A673 (cell line): ENCODE results near the gene CREB5. TPM values are rescaled to one million over a fixed set of nuclear protein-coding genes. Genes with fewer than 3 reads are reported as not detected.

Source experiments
- BruUV-seq: library from RNA; stranded (reverse); fragments of 400-500 nt; replicated peaks from 2 replicates; lab custom pipeline; 2021; lab: Mats Ljungman, UMichigan
- CTCF ChIA-PET: fragments of 300-600 bp; sonication (Branson Sonifier 250); formaldehyde crosslinking; loops from one replicate; lab custom pipeline; 2022; ENCODE audit warnings: antibody characterized with exemption; lab: Charles Lee
- POLR2A ChIA-PET: fragments of 300-600 bp; sonication (Branson Sonifier 250); formaldehyde crosslinking; loops from one replicate; lab custom pipeline; 2022; ENCODE audit warnings: antibody characterized with exemption; ENCODE audit not compliant: low non-redundant PET; lab: Charles Lee
- DNase-seq: peaks from one replicate; pipeline ENCODE4 v3.0.0-alpha.2; 2015; ENCODE audit warnings: low spot score
- H3K27ac ChIP-seq: fragments of 200-600 bp; sonication (generic); 2 replicates; pipeline ENCODE4 v1.5.1; 2016; ENCODE audit warnings: mixed run types, low read depth, mild to moderate bottlenecking, mixed read lengths, antibody characterized with exemption, low read length; ENCODE audit not compliant: poor library complexity, severe bottlenecking
- H3K27me3 ChIP-seq: fragments of 200-600 bp; sonication (generic); replicated peaks from 2 replicates; pipeline ENCODE4 v1.6.1; 2017; ENCODE audit warnings: mixed run types, low read depth, mild to moderate bottlenecking, mixed read lengths, antibody characterized with exemption, low read length; ENCODE audit not compliant: insufficient read depth, poor library complexity
- H3K36me3 ChIP-seq: fragments of 200-600 bp; sonication (generic); 2 replicates; pipeline ENCODE4 v1.6.1; 2016; ENCODE audit warnings: mixed run types, mild to moderate bottlenecking, mixed read lengths, antibody characterized with exemption, low read length; ENCODE audit not compliant: insufficient read depth, poor library complexity, severe bottlenecking
- H3K4me1 ChIP-seq: fragments of 200-600 bp; sonication (generic); 2 replicates; pipeline ENCODE4 v1.6.1; 2017; ENCODE audit warnings: mixed run types, mild to moderate bottlenecking, mixed read lengths, antibody characterized with exemption, low read length; ENCODE audit not compliant: insufficient read depth, poor library complexity, severe bottlenecking
- H3K4me3 ChIP-seq: fragments of 200-600 bp; sonication (generic); 2 replicates; pipeline ENCODE4 v1.5.1; 2016; ENCODE audit warnings: low read depth, mixed run types, mild to moderate bottlenecking, mixed read lengths, low read length; ENCODE audit not compliant: poor library complexity, severe bottlenecking
- H3K9me3 ChIP-seq: fragments of 200-600 bp; sonication (generic); 2 replicates; pipeline ENCODE4 v1.6.1; 2016; ENCODE audit warnings: mixed run types, low read depth, mild to moderate bottlenecking, mixed read lengths, antibody characterized with exemption, low read length; ENCODE audit not compliant: poor library complexity, severe bottlenecking
- EZH2 ChIP-seq: fragments of 200-600 bp; sonication (generic); IDR thresholded peaks from 2 replicates; pipeline ENCODE4 v1.6.1; 2017; ENCODE audit warnings: borderline replicate concordance, low read depth, mild to moderate bottlenecking, mixed read lengths, antibody characterized with exemption, low read length; ENCODE audit not compliant: poor library complexity, severe bottlenecking
- intact Hi-C: fragments of 100-400 bp; cut with micrococcal nuclease; formaldehyde crosslinking; loops from one replicate; pipeline ENCODE4 v1.10.0; 2022; ENCODE audit not compliant: unreplicated experiment
- total RNA-seq: library from RNA; stranded (reverse); gene quantifications from 2 replicates; pipeline ENCODE4 v1.2.3, GENCODE V29; 2021
- TF ChIP-seq, protein P1 (sequence below): fragments of 300-800, 200-600 bp; sonication (generic); conservative IDR thresholded peaks from 2 replicates; pipeline ENCODE4 v1.5.1; 2017; ENCODE audit warnings: low read depth, mild to moderate bottlenecking, antibody characterized with exemption, low read length, moderate library complexity, mixed read lengths

Gene CREB5
- total RNA-seq, 1 experiment from 2014 or later = 10.3 TPM

DNA sequence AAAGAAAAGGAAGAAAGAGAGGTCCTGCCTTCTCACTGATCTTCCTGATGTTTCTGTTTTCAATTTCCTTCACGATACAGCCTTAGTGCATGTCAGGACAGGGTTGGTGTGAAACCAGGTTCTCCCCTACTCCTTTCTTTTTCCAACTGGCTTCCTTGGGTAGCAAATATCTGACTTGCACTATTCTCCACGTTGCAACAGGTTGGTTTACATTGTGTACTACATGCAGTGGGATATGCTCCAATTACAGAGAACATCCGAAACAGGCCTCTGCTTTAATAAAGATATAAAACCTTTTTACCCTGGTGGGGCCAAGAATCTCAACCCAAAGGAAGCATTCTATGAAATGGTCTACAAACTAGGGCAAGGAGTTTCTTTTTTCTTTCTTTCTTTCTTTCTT is 16.9 kb upstream of the CREB5 start:
- intact Hi-C loops = no loop called here
- CTCF ChIA-PET = no interaction called here
- Histone ChIP-seq H3K27ac (no peak overlapping the region), H3K4me3 (no peak overlapping the region), H3K27me3 (peaks cover 2% of the 10 kb centered on the region), H3K4me1 (peaks cover 15% of the 10 kb centered on the region), H3K36me3 (no peaks in the 10 kb centered on the region), H3K9me3 (no peaks in the 10 kb centered on the region)
- TF ChIP-seq, protein P1, sequence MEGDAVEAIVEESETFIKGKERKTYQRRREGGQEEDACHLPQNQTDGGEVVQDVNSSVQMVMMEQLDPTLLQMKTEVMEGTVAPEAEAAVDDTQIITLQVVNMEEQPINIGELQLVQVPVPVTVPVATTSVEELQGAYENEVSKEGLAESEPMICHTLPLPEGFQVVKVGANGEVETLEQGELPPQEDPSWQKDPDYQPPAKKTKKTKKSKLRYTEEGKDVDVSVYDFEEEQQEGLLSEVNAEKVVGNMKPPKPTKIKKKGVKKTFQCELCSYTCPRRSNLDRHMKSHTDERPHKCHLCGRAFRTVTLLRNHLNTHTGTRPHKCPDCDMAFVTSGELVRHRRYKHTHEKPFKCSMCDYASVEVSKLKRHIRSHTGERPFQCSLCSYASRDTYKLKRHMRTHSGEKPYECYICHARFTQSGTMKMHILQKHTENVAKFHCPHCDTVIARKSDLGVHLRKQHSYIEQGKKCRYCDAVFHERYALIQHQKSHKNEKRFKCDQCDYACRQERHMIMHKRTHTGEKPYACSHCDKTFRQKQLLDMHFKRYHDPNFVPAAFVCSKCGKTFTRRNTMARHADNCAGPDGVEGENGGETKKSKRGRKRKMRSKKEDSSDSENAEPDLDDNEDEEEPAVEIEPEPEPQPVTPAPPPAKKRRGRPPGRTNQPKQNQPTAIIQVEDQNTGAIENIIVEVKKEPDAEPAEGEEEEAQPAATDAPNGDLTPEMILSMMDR = no peak
- TF ChIP-seq EZH2 = no peak
- BruUV-seq = no TSS peak
- POLR2A ChIA-PET = no interaction called here
- DNase-seq = no peak

DNA sequence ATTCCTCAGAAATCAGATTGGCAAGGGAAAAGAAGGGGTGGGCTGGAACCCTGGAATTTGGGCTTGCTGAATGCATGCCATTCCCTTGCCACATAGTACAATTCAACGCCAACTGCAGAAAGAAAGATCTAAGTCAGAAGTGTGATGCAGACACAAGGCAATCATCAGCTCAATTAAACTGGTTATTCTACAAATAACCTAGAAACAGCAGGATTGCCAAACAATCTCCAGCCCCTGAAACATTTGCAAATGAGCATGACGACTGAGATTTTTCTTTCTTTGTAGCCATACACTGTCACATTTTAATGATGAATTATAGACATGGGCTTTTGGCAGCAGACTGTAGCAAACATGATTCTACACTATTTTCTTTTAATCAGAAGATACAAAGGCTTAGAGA is 16.5 kb upstream of the CREB5 start:
- Histone ChIP-seq H3K27me3 (no peaks in the 10 kb centered on the region), H3K27ac (no peak overlapping the region), H3K9me3 (no peaks in the 10 kb centered on the region), H3K4me1 (peaks cover 15% of the 10 kb centered on the region), H3K4me3 (no peak overlapping the region), H3K36me3 (no peaks in the 10 kb centered on the region)
- POLR2A ChIA-PET = no interaction called here
- intact Hi-C loops = no loop called here
- CTCF ChIA-PET = no interaction called here
- DNase-seq = peak; percentile 58
- BruUV-seq = no TSS peak
- no peak for TF ChIP-seq EZH2
- TF ChIP-seq, protein P1 = no peak

DNA sequence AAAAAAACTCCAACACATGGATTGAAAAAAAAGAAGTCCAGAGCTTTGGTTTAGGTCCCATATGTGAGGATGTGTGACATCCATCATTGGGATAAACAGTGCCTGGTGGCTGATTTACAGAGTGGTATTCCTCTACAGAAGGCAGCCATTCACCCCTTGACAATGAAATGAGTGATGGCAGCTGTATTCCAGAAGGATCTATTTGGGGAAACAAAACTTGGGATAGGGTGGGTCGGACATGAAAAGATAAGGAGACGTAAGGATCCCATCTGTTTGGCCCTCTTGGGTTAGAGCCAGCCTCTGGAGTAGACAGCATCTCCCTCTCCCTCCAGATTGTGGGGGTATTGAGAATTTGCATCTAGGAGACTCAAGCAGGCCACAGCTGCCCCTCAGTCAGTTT is 15.2 kb upstream of the CREB5 start:
- no peaks in the 10 kb centered on the region for H3K9me3 ChIP-seq
- peaks cover 15% of the 10 kb centered on the region for H3K4me1 ChIP-seq
- no peak overlapping the region for H3K27ac ChIP-seq
- no TSS peak for BruUV-seq
- H3K36me3 ChIP-seq = no peaks in the 10 kb centered on the region
- H3K27me3 ChIP-seq = no peaks in the 10 kb centered on the region
- intact Hi-C loops = no loop called here
- no peak for DNase-seq
- TF ChIP-seq EZH2 = no peak
- TF ChIP-seq, protein P1 = no peak
- CTCF ChIA-PET = no interaction called here
- POLR2A ChIA-PET = no interaction called here
- H3K4me3 ChIP-seq = no peak overlapping the region
